Measurements from ENCODE around the gene APOH. TPM values are rescaled to one million over a fixed set of nuclear protein-coding genes. Genes with fewer than 3 reads are reported as not detected.

Gene APOH, protein sequence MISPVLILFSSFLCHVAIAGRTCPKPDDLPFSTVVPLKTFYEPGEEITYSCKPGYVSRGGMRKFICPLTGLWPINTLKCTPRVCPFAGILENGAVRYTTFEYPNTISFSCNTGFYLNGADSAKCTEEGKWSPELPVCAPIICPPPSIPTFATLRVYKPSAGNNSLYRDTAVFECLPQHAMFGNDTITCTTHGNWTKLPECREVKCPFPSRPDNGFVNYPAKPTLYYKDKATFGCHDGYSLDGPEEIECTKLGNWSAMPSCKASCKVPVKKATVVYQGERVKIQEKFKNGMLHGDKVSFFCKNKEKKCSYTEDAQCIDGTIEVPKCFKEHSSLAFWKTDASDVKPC
- 0.07 TPM for polyA plus RNA-seq (2013, experiment 1 of 2)
- not detected for polyA plus RNA-seq (2013, experiment 2 of 2)

DNA sequence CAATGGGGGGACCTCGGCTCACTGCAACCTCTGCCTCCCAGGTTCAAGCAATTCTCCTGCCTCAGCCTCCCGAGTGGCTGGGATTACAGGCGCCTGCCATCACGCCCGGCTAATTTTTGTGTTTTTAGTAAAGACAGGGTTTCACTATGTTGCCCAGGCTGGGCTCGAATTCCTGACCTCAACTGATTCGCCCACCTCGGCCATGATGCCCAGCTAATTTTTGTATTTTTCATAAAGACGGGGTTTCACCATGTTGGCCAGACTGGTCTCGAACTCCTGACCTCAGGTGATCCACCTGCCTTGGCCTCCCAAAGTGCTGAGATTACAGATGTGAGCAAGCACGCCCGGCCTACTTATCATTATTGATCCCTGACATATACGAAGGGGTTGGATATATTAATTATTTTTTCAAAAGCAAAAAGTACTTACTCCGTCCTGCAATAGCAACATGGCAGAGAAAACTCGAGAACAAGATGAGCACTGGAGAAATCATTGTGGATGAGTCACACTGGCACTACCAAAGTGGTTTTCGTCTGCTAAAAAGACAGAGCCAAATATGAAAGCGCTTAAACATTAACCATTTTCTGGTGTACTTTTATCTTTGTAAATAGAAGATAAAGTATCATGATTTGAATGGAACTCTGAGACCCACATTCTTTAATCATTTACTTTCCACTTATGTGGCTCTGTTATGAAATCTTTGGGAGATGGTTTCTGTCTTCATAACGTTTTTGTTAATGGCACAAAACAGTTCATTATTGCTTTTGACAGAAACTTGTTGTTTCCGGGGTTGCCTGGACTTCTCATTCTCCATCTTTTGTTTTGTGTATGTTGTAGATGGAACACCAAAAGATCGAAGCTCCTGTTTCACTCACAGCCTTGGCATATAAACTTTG lies at the start of gene APOH:
TSS of gene APOH (minus strand) at position 529 of the 896 bp plus-strand sequence. CDS start at position 493, 36 bp downstream.
- Histone ChIP-seq H3K79me1 (replicated peaks; ENCODE audit: low read length, poor library complexity, severe bottlenecking) (no peaks in the 10 kb centered on the region), H3K23ac (ENCODE audit: low read length in 2 of 2) (no peak within 1 kb of the TSS), H2AFZ (ENCODE audit: low read depth, low read length) (no peak within 1 kb of the TSS), H3K4me3 (ENCODE audit: insufficient read depth in 1 of 2, low read depth in 1 of 2, low read length in 2 of 2) (no peak within 1 kb of the TSS), H3K9me3 (ENCODE audit: control insufficient read depth, low read length) (no peaks in the 10 kb centered on the region), H3K27me3 (ENCODE audit: control insufficient read depth in 1 of 2, insufficient read depth in 1 of 2, low read length in 2 of 2) (no peaks in the 10 kb centered on the region), H2BK15ac (ENCODE audit: low read depth, poor library complexity, severe bottlenecking) (no peak within 1 kb of the TSS), H2AK5ac (ENCODE audit: low read length, severe bottlenecking) (no peak within 1 kb of the TSS), H3K14ac (ENCODE audit: low read length in 2 of 2) (no peak within 1 kb of the TSS), H2BK5ac (ENCODE audit: low read depth, low read length, poor library complexity, severe bottlenecking) (no peak within 1 kb of the TSS), H3K36me3 (ENCODE audit: control insufficient read depth in 1 of 2, insufficient read depth in 2 of 2, low read depth in 1 of 2, low read length in 2 of 2) (no peaks in the 10 kb centered on the region), H3K4me2 (ENCODE audit: low read length, poor library complexity, severe bottlenecking) (peak within 1 kb of the TSS; percentile 2), H3K27ac (ENCODE audit: low read length, poor library complexity, severe bottlenecking) (no peak within 1 kb of the TSS), H3K9ac (ENCODE audit: low read length) (no peak within 1 kb of the TSS), H4K8ac (ENCODE audit: low read length) (no peak within 1 kb of the TSS), H2BK12ac (ENCODE audit: low read length in 2 of 2) (no peak within 1 kb of the TSS), H2BK120ac (ENCODE audit: low read depth, low read length) (no peak within 1 kb of the TSS), H3K18ac (ENCODE audit: low read depth in 1 of 2, low read length in 2 of 2) (no peak within 1 kb of the TSS), H3K4ac (ENCODE audit: low read depth in 1 of 2, low read length in 2 of 2) (no peak within 1 kb of the TSS), H3K4me1 (ENCODE audit: control insufficient read depth, insufficient read depth, low read depth, low read length) (peaks cover 2% of the 10 kb centered on the region), H4K91ac (ENCODE audit: low read length) (no peak within 1 kb of the TSS)
- WGBS: 95% methylated on average over 15 of the region's 20 CpGs
- DNase-seq: no peak

DNA sequence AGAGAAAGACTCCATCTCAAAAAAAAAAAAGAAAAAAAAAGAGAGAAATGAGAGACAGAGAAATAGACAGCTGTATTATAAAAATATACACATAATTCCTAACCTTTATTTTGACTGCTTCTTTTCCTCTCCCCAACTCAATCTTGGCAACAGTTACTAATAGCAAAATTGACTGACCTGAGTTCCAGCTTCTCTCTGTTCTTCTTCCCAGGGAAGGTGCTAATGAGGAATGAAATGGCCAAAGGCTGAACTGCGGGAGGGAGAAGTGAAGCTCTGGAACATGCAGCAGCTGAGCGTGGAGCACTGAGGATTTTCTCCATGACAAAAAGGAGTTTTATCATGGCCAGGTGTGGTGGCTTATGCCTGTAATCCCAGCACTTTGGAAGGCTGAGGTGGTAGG lies 48.0 kb upstream of the APOH start:
- Histone ChIP-seq H4K91ac (ENCODE audit: low read length) (no peak overlapping the region), H2BK5ac (ENCODE audit: low read depth, low read length, poor library complexity, severe bottlenecking) (no peak overlapping the region), H3K27ac (ENCODE audit: low read length, poor library complexity, severe bottlenecking) (no peak overlapping the region), H2BK15ac (ENCODE audit: low read depth, poor library complexity, severe bottlenecking) (peak overlapping the region; percentile 41), H3K9ac (ENCODE audit: low read length) (no peak overlapping the region), H3K79me1 (replicated peaks; ENCODE audit: low read length, poor library complexity, severe bottlenecking) (no peaks in the 10 kb centered on the region), H3K9me3 (ENCODE audit: control insufficient read depth, low read length) (no peaks in the 10 kb centered on the region), H3K18ac (ENCODE audit: low read depth in 1 of 2, low read length in 2 of 2) (no peak overlapping the region), H2AK5ac (ENCODE audit: low read length, severe bottlenecking) (no peak overlapping the region), H3K4me2 (ENCODE audit: low read length, poor library complexity, severe bottlenecking) (no peak overlapping the region), H4K8ac (ENCODE audit: low read length) (no peak overlapping the region), H2BK120ac (ENCODE audit: low read depth, low read length) (no peak overlapping the region), H3K27me3 (ENCODE audit: control insufficient read depth in 1 of 2, insufficient read depth in 1 of 2, low read length in 2 of 2) (no peaks in the 10 kb centered on the region), H2AFZ (ENCODE audit: low read depth, low read length) (no peak overlapping the region), H3K23ac (ENCODE audit: low read length in 2 of 2) (no peak overlapping the region), H3K36me3 (ENCODE audit: control insufficient read depth in 1 of 2, insufficient read depth in 2 of 2, low read depth in 1 of 2, low read length in 2 of 2) (no peaks in the 10 kb centered on the region), H3K4me1 (ENCODE audit: control insufficient read depth, insufficient read depth, low read depth, low read length) (peaks cover 12% of the 10 kb centered on the region), H2BK12ac (ENCODE audit: low read length in 2 of 2) (no peak overlapping the region), H3K4ac (ENCODE audit: low read depth in 1 of 2, low read length in 2 of 2) (no peak overlapping the region), H3K4me3 (ENCODE audit: insufficient read depth in 1 of 2, low read depth in 1 of 2, low read length in 2 of 2) (no peak overlapping the region), H3K14ac (ENCODE audit: low read length in 2 of 2) (no peak overlapping the region)
- 88% methylated on average over 2 of the region's 2 CpGs for whole genome bisulfite sequencing
- DNase-seq: no peak

DNA sequence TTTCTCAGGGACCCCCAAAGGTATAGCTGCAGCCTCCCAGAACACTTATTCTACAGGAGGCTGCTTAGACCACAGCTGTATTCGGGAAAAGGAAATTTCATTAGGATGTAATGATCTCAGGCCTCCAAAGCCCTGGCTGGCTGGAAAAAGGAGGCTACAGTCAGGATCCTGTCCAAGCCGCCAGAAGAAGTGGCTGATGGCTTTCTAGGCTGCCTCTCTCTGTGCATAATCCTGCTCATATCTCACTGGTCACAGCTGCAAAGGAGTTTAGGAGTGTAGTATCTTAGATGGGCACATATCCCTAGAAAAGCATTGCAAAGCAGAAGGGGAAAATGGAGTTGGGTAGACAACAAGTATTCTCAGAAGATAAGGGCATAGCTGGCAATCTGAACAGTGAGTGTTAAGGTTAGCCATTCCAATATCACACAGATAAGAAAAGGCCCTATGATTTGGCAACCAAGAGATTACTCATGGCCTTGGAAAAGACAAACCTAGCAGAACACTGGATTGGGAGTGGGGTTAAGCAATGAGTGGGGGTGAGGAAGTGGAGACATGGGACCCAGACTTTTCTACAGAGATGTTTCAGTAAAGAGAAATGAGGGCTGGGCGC lies 47.2 kb upstream of the APOH start:
- H3K18ac ChIP-seq (ENCODE audit: low read depth in 1 of 2, low read length in 2 of 2): no peak overlapping the region
- WGBS: 92% methylated on average over 3 of the region's 3 CpGs
- H2AK5ac ChIP-seq (ENCODE audit: low read length, severe bottlenecking): peak overlapping the region; percentile 17
- H2AFZ ChIP-seq (ENCODE audit: low read depth, low read length): no peak overlapping the region
- no peaks in the 10 kb centered on the region for H3K36me3 ChIP-seq (ENCODE audit: control insufficient read depth in 1 of 2, insufficient read depth in 2 of 2, low read depth in 1 of 2, low read length in 2 of 2)
- H4K8ac ChIP-seq (ENCODE audit: low read length): no peak overlapping the region
- H2BK15ac ChIP-seq (ENCODE audit: low read depth, poor library complexity, severe bottlenecking): no peak overlapping the region
- DNase-seq: peak; percentile 43
- H3K27me3 ChIP-seq (ENCODE audit: control insufficient read depth in 1 of 2, insufficient read depth in 1 of 2, low read length in 2 of 2): no peaks in the 10 kb centered on the region
- no peak overlapping the region for H3K4ac ChIP-seq (ENCODE audit: low read depth in 1 of 2, low read length in 2 of 2)
- H3K79me1 ChIP-seq (replicated peaks; ENCODE audit: low read length, poor library complexity, severe bottlenecking): no peaks in the 10 kb centered on the region
- H2BK120ac ChIP-seq (ENCODE audit: low read depth, low read length): no peak overlapping the region
- no peaks in the 10 kb centered on the region for H3K9me3 ChIP-seq (ENCODE audit: control insufficient read depth, low read length)
- no peak overlapping the region for H3K23ac ChIP-seq (ENCODE audit: low read length in 2 of 2)
- no peak overlapping the region for H3K27ac ChIP-seq (ENCODE audit: low read length, poor library complexity, severe bottlenecking)
- H3K4me1 ChIP-seq (ENCODE audit: control insufficient read depth, insufficient read depth, low read depth, low read length): peaks cover 12% of the 10 kb centered on the region
- H3K14ac ChIP-seq (ENCODE audit: low read length in 2 of 2): no peak overlapping the region
- H4K91ac ChIP-seq (ENCODE audit: low read length): no peak overlapping the region
- no peak overlapping the region for H2BK12ac ChIP-seq (ENCODE audit: low read length in 2 of 2)
- no peak overlapping the region for H3K4me2 ChIP-seq (ENCODE audit: low read length, poor library complexity, severe bottlenecking)
- peak overlapping the region in 1 of 2 experiments; percentile 35 for H3K4me3 ChIP-seq (ENCODE audit: insufficient read depth in 1 of 2, low read depth in 1 of 2, low read length in 2 of 2)
- peak overlapping the region; percentile 12 for H2BK5ac ChIP-seq (ENCODE audit: low read depth, low read length, poor library complexity, severe bottlenecking)
- peak overlapping the region; percentile 19 for H3K9ac ChIP-seq (ENCODE audit: low read length)

DNA sequence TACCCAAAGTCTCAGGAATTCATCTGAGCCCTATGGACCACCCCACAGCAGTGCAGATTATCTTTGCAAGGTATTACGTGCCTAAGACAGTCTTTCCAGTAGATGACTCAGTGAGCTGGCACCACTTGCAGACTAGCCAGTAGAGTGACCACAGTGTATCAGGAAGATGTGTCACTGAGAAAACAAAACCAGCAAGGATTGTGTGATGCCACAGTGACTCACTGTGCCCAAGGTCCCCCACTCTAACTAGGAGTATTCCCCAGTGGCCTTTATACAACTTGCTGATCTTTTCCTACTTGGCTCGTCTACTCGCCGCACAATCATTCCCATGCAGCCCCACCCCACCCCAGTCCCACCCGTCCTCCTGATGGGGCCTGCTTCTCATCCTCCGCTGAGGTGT lies 46.4 kb upstream of the APOH start:
- Histone ChIP-seq H4K8ac (ENCODE audit: low read length) (no peak overlapping the region), H3K18ac (ENCODE audit: low read depth in 1 of 2, low read length in 2 of 2) (no peak overlapping the region), H3K4ac (ENCODE audit: low read depth in 1 of 2, low read length in 2 of 2) (no peak overlapping the region), H3K4me3 (ENCODE audit: insufficient read depth in 1 of 2, low read depth in 1 of 2, low read length in 2 of 2) (no peak overlapping the region), H2AK5ac (ENCODE audit: low read length, severe bottlenecking) (no peak overlapping the region), H2BK5ac (ENCODE audit: low read depth, low read length, poor library complexity, severe bottlenecking) (no peak overlapping the region), H3K36me3 (ENCODE audit: control insufficient read depth in 1 of 2, insufficient read depth in 2 of 2, low read depth in 1 of 2, low read length in 2 of 2) (no peaks in the 10 kb centered on the region), H2BK12ac (ENCODE audit: low read length in 2 of 2) (no peak overlapping the region), H3K14ac (ENCODE audit: low read length in 2 of 2) (no peak overlapping the region), H2AFZ (ENCODE audit: low read depth, low read length) (no peak overlapping the region), H3K9ac (ENCODE audit: low read length) (no peak overlapping the region), H3K23ac (ENCODE audit: low read length in 2 of 2) (no peak overlapping the region), H2BK120ac (ENCODE audit: low read depth, low read length) (no peak overlapping the region), H3K9me3 (ENCODE audit: control insufficient read depth, low read length) (no peaks in the 10 kb centered on the region), H2BK15ac (ENCODE audit: low read depth, poor library complexity, severe bottlenecking) (peak overlapping the region; percentile 2), H3K27ac (ENCODE audit: low read length, poor library complexity, severe bottlenecking) (no peak overlapping the region), H3K4me2 (ENCODE audit: low read length, poor library complexity, severe bottlenecking) (peak overlapping the region; percentile 19), H3K79me1 (replicated peaks; ENCODE audit: low read length, poor library complexity, severe bottlenecking) (no peaks in the 10 kb centered on the region), H4K91ac (ENCODE audit: low read length) (no peak overlapping the region), H3K4me1 (ENCODE audit: control insufficient read depth, insufficient read depth, low read depth, low read length) (peaks cover 12% of the 10 kb centered on the region), H3K27me3 (ENCODE audit: control insufficient read depth in 1 of 2, insufficient read depth in 1 of 2, low read length in 2 of 2) (no peaks in the 10 kb centered on the region)
- WGBS: 38% methylated on average over 6 of the region's 6 CpGs
- peak; percentile 78 for DNase-seq
